ENCODE data around the gene PHACTR3.
"Not testable (repeated sequence)": the region's sequence is repeated elsewhere in the genome, so short reads cannot be mapped to it uniquely, and the experiment has no call there.

PHACTR3 gene

DNA sequence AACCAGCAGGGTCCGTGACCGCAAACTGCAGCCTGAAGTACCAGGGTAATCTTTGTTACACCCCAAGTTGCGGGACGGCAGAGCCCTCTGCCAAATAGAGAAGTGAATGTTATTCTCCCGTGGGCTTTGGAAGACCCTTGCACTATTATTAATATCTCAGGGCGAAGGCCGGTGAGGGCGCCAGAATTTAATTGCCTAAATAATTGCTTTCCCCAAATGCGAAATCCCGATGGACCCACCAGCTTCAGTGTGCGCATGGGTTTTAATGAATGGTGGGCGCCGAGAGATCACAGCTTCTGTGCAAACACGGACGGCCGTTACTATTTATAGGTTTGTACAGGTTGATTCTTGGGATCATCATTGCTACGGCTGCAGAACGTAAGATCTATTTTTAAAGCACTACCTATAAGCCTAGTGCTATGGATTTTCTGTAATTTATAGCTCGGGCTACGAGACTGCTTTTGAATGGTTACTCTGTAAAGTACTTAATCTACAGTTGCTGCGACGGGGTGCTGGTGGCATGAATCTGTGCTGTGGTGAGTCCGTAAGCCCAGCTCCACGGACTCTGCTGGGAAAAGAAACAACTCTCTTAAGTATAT lies 15.2 kb upstream of the PHACTR3 start:
- no peak for DNase-seq

DNA sequence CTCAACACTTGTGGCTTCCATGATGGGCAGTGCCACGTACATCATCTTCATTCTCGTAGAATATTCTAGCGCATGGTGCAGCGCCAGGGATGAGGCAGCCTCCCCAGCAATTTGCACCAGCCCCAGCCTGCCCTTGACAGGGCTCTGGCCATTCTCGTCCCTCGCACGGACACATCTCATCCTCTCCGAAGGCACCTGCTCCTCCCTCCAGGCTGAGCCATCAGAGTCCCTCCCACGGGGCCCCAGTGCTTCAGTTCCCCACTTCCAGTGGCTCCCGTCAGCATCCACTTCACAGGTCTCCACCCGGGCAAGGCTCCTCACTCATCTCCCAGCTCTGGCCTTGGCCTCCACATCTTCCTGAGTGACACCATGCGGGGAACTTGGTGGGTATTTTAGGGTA lies 13.3 kb upstream of the PHACTR3 start:
- no peak for DNase-seq

DNA sequence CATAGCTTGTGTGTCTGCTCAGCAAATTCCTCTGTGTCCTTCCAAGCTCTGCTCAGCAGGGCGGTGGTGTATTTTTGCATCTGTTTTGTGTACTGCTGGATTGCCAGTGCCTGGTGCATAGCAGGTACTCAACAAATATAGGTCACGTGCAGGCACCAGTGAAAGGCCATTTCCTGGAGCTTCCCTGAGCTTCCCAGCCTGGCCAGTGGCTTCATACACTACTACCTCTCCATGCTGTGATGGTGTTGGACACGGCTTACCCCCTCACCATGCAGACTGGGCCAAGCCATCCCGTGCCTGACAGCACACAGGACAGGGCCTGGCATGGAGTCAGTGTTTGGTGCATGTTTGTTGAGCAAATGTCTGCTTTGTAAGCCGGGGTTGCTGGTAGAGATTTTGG lies 7.7 kb upstream of the PHACTR3 start:
- DNase-seq, result no peak

DNA sequence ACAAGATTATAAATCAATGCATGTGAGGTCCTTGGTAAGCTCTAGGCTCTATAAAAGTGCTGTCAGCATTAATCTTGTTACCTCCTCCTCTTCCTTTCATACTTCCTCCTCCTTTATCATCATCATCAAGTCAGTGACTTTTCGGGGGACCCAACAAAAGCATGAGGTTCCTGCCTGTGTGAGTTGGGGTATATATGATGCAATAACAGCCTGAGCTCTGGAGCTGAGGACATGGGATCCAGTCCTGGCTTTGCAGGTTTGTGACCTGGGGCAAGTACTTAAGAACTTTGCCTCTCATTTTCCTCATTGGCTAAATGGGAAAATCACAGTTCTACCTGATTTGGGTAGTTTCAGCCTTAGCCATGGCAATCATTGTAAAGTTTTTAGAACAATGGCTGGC lies 7.1 kb upstream of the PHACTR3 start:
- DNase-seq, result no peak

DNA sequence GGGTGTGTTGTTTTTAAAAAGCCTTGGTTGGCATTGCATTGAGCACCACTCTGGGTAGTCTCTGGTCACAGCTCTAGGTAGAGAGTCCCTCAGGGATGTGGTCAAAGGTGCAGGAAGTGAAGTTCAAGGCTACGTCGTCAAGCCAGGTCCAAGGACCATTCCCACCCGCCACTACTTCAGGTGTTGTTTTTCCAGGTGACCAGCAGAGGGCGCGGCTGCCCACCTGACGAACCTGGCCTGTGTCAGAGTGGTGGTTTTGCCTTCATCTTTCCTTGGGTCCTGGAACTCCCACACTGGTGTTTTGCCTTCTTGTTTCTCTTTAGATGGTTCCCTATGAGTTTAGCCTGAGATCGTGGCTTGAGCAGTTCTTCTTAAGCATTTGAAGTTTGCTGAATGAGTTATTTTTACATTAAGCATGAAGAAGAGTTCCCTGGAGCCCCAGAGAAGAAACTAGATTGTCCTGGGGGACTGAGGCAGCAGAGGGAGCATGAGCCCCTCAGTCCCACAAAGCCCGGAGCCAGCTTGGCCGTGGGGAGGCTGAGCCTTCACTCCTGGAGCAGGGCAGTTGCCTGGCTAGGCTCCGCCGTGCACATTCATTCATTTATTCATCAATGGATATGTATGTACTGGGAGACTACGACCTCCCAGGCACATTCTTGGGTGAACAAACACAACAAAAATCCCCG lies 5.6 kb upstream of the PHACTR3 start:
- peak; percentile 75 for DNase-seq

DNA sequence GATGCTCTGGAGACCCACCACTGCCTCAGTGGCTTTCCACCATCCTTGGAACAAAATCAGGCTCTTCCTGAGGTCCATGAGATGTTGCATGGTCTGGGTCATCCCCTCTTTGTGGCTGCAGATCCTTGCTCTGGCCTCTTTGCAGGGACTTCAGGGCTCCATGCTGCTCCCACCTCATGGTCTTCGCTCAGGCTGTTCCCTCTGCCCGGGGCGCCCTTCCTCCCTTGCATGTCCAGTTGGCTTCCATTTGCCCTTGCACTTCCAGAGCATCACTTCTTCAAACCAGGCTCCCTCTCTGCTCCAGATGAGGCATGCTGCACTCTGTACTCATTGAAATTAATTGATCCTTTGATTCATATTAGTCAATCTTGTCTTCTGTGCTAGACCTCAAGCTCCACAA lies 4.4 kb upstream of the PHACTR3 start:
- no peak for DNase-seq

DNA sequence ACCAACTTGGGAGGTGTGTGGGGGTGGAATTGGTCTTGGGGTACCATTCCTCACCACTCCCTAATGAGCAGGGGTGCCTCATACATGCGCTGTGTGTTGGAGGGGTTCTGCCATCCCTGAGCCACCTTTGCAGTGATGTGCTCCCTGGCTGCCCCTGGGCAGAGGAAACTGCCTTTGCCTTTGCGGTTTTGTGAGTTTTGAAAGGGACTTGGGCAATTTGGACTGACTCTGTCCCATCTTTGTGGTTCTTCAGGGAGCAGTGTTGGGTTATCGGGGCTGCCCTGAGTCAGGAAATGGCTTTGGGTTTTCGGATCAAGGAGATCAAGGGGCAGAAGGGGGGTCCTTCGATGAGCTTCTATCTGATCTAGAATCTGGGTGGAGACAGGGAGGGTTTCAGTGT lies 3.9 kb upstream of the PHACTR3 start:
- no peak for DNase-seq

DNA sequence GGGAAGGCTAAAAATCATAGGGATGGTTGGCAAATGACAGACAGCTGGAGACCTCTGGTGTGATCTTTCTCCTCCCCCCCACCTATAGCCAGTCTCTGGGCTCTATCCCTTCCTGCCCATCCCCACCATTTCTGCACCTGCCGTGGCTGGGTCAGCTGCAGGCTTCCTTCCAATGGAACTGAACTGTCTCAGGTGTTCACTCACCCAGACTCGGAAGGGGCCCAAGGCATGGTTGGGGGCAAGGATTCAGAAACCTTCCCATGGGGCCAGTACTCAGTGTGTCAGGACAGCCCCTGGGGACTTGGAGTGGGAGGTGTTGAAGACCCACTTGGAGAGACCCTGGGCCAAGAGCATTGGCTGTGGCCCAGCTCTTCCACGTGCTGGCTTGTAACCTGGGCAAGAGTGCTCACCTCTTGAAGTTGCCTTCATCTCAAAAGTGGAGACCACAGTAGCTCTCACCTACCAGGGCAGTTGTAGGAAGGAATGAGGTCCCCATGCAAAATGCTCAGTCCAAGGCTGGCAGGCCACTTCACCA lies 1.7 kb upstream of the PHACTR3 start:
- no peak for DNase-seq

DNA sequence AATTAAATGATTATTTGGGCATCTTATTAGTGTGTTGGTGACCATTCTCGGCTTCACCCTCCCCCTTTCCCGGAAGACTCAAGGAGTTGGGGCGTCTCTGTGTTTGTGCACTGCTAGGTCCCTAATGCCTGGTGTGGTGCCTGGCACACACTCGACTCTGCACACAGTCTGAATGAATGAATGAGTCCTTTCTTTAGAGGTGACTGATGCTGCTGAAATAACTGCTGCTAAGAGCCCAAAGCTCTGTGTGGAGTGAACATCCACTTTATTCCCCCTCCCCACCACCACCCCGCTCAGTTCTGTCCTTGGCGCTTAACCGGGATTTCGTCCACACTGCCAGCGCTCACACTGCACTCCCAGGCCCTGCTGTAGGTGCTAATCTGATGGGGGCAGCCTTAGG lies 1.2 kb upstream of the PHACTR3 start:
- no peak for DNase-seq

DNA sequence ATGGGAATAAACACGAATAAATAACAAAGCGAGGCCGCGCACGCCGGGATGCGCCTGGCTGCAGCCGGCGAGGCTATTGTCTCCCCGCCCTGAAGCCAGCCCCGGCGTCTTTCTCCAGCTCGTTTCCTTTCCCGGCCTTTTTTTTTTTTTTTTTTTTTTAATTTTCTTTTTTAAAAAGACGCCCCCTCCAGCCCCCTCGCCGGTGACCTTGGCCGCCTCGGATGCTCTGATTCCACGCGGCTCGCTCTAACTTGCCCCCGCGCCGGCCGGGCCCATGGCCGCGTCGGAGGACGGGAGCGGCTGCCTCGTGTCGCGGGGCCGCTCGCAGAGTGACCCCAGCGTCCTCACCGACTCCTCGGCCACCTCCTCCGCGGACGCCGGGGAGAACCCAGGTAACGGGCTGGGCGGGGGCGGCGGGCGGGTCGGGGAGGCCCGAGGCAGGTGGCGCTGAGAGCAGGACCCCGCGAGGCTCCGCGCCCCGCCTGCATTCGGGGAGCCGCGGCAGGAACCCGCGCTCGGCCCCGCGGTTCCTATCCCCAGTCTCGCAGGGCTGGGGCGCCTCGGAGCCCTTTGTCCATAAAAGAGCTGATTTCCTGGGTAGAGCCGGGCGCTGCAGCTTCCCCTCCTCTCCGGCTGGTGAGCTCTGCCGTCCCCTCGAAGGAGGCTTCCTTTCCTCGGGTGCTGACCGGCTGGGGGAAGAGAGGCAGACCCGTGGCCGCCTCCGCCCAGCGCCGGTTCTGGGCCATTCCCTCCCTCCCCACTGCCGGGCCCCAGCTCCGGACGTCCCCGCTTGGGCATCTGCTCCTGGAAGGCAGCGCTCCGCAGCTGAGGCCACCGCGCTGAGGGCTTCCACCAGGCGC lies 631 bp downstream of the PHACTR3 start:
- DNase-seq, result peak; percentile 59

DNA sequence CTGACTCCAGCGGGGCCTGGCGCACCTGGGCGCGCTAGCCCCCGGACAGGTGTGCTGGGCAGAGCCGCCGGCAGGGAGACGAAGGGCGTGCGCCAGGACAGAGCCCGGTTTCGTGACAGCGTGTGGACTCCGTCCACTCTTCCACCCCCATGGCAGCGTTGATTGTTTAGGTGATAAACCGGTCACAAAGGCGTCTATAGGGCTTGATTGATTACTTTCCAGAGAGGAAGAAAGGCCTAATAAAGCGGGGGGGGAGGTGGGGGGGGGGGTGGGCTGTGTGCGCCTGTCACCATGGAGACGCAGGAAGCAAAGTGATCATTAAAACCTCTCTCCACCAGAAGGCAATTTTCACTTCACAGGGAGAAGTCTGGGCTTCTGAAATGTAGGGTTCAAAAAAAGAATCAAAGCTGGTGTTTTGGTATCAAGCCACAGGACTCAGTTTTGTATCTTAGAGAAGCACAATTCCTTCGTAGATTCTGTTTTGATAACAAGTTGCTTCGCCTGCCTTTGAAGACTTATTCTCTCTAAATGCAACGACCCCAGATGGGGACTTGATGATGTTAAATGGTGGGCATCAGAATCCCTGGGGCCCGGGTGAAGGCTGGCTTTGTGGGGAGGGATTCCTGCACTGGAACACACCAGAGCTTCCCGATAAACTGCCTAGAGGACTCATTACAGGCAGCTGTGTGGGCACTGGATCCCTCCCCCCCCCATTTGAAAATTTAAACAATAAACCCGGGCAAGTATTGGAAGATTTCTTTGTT lies 1.4 kb downstream of the PHACTR3 start:
- peak; percentile 74 for DNase-seq

DNA sequence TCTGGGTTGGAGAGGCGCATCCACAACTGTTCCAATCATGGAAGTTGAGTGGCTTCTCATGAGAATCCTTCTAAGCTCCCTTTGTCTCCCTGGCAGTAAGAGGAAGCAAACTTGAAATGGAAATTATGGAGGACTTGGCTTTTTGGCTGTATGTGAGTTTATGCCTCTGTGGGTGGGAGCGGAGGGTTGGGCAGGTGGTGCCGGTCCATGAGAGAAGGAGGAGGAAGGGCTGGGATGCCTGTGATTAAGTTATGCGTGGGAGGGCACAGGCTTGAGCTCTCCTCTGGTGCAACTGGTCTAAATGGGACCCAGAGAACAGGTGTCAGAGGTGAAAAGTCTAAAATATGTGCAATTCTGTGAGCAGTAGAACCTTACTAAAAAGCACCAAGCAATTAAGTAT lies 2.2 kb downstream of the PHACTR3 start:
- DNase-seq, result peak; percentile 11

DNA sequence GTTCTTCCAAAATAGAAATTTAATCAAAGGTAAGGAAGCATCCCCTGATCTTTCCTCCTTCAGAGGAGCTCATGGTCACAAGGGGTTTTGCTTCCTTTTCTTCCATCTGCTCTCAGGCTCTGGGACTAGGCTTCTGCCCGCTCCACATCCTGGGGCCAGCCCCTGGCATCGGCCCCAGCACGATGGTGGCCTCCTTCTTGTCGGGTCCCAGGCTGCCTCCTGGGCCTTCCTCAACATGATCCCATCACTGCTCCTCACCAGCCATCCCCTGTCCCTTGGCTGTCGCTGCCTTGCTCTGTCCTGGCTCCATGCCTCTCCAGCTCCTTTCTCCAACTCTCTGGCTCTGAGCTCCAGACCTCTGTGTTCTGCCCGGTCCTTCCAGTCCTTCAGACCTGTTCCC lies 4.1 kb downstream of the PHACTR3 start:
- no peak for DNase-seq

DNA sequence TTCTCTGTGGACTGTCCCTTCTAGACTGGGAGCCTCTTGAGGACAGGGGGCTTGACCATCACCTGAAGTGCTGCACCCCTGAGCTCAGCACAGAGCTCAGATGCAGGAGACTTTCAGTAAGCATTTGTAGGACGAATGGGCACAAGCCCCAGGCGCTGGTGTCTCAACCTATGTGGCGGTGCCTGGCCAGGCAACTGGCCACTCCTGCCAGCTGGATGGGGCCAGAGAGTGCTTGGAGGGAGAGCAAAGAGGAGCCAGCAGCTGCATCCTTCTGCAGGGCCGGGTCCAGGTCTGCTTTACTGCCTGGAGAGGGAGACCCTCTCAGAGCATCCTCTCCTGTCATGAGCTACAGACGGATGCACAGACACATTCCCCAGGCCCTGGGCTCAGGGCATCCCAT lies 4.5 kb downstream of the PHACTR3 start:
- DNase-seq, result no peak

DNA sequence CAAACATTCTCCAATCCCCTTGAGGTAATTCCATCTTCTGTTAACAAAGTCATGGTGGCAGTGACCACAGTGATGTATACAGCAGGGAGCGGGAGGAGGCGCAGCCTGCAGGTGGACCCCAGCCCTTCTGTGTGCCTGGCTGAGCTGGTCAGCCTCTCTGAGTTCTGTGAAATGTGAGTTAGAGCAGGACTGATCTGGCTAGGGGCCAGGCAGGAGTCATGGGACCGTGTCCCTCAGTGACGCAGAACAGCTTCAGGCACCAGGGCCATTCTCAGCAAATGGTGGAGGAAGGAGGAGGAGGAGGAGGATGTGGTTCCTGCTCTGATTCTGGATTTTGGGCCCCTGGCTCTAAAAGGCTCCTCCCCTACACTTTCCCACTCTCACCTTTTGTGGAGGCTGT lies 6.9 kb downstream of the PHACTR3 start:
- no peak for DNase-seq

DNA sequence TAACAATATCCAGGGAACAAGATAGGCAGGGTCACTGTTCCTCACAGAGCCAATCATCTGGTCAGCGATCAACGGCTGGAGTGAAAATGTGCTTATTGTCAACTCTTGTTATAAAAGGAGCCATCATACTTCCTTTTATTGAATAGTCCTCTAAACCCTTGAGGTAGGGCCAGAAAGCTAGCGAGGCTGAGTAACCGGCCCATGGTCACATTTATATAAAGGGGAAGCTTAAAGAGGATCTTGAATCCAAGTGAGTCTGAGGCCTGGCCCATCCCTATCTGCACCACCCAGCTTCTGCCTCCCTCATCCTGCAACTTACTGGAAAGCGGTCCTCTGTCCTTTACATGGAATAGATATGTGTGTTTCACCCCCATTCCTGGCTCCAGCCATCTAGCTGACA lies 9.5 kb downstream of the PHACTR3 start:
- no peak for DNase-seq

DNA sequence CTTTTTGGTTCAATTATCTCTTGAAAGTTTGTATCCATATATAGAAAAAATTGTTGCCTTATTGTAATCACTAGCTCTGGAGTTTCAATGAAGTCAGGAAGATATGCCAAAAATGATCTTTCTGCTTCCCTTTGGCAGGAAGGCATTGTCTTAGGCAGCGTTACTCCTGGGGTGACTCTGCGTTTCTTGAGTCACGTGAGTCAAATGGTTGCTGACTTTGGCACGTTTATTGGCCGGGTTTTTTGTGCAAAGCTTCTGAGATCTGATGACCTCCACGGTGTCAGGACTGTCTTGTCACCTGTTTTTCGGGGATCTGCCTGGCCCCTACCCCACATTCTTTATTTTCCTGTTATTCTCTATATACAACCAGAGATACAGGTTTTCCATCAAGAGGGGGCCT lies 10.4 kb downstream of the PHACTR3 start:
- DNase-seq, result no peak

DNA sequence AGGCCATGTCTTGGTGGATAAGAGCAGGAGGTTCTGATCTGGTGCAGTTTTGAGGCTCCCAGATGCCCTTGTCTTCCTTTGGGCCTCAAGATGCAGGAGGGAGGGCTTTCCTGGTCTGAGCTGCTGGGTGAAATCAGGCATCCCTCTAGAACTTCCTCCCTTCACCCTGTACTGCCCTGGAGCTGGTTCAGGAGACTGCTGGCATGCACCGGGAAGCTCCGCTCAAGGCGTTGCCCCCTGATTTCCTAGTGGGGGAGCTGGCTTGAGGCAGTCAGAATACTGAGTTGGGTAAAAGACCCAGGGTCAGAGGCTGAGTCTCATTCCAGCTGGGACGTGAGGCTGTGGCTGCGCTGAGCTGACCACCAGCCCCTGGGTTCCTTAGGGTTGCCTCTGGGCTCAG lies 12.0 kb downstream of the PHACTR3 start:
- no peak for DNase-seq

DNA sequence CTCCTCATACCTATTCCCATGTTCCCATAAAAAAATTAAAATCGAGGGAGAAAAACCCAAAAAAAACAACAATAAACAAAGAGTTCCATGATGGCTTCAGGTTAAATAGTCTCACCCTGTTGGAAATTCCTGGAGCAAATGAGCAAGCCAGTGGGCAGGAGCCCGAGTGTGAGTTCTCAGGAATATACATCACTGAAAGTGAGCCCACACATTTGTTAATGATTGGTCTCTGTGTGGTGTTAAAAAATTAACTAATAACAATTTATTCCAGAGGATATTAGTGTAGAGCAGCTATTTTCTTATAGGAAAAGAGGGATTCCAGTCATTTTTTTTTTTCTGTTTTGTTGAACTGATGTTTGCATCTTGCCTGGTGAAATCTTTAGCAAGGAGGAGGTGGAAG lies 12.9 kb downstream of the PHACTR3 start:
- DNase-seq, result no peak

DNA sequence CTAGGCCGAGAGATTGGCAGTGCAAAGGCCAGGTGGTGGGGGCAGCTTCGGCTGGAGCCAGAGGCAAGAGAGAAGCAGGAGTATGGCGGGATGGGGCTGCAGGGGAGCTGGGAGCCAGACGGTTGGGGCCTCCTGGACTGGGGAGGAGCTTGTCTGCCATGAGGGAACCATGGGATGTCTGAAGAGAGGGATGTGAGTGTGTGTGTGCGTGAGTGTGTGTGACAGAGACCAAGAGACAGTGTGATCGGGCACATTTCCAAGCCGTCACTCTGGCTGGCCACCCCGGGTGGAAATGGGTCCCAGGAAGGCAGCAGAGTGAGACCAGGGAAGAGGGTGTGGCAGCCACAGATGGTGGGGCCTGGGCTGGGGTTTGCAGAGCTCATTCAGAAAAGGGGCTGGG lies 13.8 kb downstream of the PHACTR3 start:
- no peak for DNase-seq

DNA sequence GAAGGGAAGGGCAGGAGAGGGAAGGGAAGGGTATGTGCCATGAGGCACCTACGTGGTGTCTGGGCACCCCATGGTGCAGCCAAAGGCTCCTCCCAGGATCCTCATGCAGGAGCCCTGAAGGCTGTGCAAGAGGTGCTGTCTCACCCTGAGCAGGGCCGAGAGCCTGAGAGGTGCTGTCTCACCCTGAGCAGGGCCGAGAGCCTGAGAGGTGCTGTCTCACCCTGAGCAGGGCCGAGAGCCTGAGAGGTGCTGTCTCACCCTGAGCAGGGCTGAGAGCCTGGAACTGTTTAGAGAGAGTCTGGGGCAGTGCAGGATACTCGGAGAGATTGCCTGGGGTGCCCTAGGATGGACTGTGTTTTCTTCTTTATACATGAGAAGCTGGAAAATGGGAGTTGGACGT lies 14.2 kb downstream of the PHACTR3 start:
- not testable (repeated sequence) for DNase-seq

DNA sequence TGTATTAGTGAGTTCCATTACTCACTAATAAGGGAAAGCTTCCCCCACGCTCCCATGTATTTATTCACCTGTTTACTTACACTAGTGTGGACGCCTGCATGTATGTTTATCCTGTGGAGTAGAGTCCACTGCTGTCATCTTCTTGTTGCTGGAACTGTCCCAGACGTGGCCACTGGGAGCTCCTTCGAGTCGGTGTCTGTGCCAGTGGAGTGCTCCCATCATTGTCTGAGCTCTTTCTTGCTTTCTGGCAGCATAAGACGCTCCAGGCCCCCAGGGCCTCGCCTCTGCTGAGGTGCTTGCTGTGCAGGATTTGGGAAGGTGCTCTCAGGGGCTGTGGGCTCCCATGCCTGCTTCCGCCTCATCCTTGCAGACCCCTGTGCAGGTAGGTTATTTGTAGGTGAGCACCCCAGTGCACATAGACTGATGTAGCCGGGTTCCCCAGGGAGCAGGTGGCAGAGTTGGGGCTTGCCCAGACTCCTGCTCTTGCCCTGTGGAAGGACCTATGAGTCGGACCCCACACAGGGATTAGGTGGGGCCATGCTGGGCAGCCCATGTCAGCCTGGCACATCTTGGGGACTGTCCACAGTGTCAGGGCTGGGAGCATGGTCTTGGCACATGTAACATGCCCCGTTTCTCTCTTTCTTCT lies 16.6 kb downstream of the PHACTR3 start:
- no peak for DNase-seq

DNA sequence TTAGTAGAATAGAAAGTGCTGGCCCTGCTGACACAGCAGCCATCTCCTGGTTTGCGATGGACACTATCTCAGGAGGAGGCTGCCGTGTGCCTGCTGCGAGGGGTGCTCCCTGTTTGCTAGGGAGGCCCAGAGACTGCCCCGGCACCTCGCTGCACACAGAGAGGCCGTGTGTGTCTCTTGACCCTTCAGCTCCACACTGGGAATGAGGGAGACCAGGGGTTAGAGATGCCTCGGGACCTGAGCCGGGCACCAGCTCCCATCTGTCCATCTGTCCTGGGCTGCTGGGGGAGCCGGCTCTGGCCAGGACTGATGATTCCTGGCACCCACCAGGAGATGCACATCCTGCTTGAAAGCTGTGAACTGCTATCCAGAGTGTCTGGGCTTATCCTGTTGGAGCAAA lies 18.2 kb downstream of the PHACTR3 start:
- DNase-seq, result no peak
